Skeletal muscle tissue (tissue), 4 donors: ENCODE results near the gene ZNF330. TPM values are rescaled to one million over a fixed set of nuclear protein-coding genes. Genes with fewer than 3 reads are reported as not detected.
A peak's percentile ranks its signal among the peaks of the same experiment; 100 is the strongest.
"Not testable (repeated sequence)": the region's sequence is repeated elsewhere in the genome, so short reads cannot be mapped to it uniquely, and the experiment has no call there.

ENCODE experiments used
- H3K27ac ChIP-seq: one replicate; pipeline ENCODE4 v1.7.0; 2013; ENCODE audit warnings: mild to moderate bottlenecking, low read depth, low read length, inconsistent platforms
- H3K27me3 ChIP-seq, 3 donors: one replicate each; pipeline ENCODE4 v1.7.0; 2013; ENCODE audit warnings: low read length in 3 of 3; ENCODE audit not compliant: control insufficient read depth in 3 of 3, insufficient read depth in 3 of 3
- H3K36me3 ChIP-seq, 3 donors: one replicate each; pipeline ENCODE4 v1.7.0; 2013; ENCODE audit warnings: low read length in 3 of 3; ENCODE audit not compliant: control insufficient read depth in 3 of 3, insufficient read depth in 3 of 3
- H3K4me1 ChIP-seq, 3 donors: one replicate each; pipeline ENCODE4 v1.7.0; 2013; ENCODE audit warnings: low read length in 3 of 3, mild to moderate bottlenecking in 3 of 3; ENCODE audit not compliant: control insufficient read depth in 3 of 3, insufficient read depth in 3 of 3
- H3K4me3 ChIP-seq, 3 donors: one replicate each; pipeline ENCODE4 v1.7.0; 2013; ENCODE audit warnings: low read length in 3 of 3
- H3K9ac ChIP-seq, 3 donors: one replicate each; pipeline ENCODE4 v1.7.0; 2013; ENCODE audit warnings: low read length in 3 of 3, mild to moderate bottlenecking in 3 of 3, moderate library complexity in 2 of 3, low read depth in 1 of 3
- H3K9me3 ChIP-seq, 3 donors: one replicate each; pipeline ENCODE4 v1.7.0; 2013; ENCODE audit warnings: low read length in 3 of 3; ENCODE audit not compliant: control insufficient read depth in 3 of 3
- total RNA-seq: library from RNA; depleted of rRNA; stranded (reverse); fragments of >200 nt; gene quantifications from one replicate; pipeline ENCODE4 v1.2.3, GENCODE V29; 2014
- donor health status: Osteomylitis.

The ZNF330 gene
- total RNA-seq: 22.4 TPM

DNA sequence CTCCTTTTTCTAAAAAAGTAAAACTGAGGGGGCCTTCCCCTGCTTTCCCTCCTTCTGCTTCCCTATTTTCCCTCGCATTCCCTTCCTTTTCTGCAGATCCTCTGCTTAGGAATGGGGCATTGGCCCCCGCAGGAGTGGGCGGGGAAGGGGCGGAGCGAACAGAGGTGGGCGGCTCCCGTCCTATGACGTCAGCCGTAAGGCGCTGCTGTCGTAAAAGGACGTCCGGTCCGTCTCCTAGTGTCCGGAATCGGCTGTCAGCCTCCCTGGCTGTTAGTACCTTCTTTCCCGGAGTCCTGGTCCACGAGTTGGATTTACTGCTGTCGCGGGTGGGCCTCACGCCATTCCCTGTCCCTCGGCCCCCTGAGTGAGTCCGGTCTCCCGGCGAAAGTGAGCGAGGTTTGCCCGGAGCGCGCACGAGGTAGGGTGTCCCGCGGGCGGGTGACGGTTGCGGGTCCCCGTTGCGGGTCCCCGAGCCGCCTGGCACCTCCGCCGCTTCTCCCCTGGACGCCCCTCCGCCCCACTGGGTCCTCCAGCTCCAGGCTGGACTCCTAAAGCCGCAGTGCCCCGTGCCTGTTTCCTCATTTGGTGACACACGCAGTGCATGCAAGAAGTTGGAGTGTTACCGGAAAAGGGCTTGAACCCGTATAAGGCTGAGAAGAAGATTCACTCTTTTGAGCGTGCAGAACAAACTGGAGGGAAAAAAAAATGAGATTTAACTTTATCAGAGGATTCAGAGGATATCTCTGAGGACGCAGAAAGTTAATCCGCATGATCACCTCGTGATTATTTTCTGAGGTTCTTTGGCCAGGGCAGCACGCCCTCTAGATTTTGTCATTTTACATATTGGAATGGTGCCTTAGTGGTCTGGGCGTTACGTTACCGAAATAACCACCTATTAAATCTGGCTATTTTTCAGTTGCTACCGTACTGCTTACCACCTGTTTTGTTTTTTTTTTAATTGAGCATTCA lies at the start of gene ZNF330:
ZNF330 (plus strand) TSS at position 205 of the 969 bp plus-strand sequence. CDS start 1,477 bp downstream, outside the sequence.
- H3K27ac ChIP-seq: peak within 1 kb of the TSS; percentile 98
- H3K9ac ChIP-seq: peak within 1 kb of the TSS; percentile 92 to 98 (median 98)
- peak within 1 kb of the TSS; percentile 92 to 99 (median 93) for H3K4me3 ChIP-seq
- peaks cover 4 to 14% (median 13%) of the 10 kb centered on the region in 3 donors for H3K4me1 ChIP-seq
- no peaks in the 10 kb centered on the region for H3K27me3 ChIP-seq
- H3K36me3 ChIP-seq: peaks cover 0 to 4% (median 4%) of the 10 kb centered on the region in 3 donors
- H3K9me3 ChIP-seq: no peaks in the 10 kb centered on the region

DNA sequence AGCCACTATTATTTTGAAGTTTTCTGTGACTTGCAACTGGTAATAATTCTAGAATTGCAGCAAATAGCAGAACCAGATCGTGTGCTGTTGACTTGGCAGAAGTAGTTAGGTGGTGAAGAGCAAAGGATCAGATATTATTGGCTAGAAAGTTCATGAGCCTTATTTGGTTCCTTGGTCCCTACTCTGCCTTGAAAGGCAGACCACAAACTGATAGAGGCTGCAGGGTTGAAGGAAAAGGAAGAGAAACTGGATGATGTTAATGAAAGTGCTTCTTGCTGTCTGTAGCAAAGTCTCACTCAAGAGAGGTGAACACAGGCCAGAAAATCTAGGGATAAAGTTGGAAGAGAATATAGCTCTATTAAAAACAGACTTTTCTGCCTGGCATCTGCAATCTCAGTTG lies 46.2 kb upstream of the ZNF330 start:
- Histone ChIP-seq H3K4me1 (no peaks in the 10 kb centered on the region), H3K4me3 (no peak overlapping the region), H3K9me3 (no peaks in the 10 kb centered on the region), H3K27ac (no peak overlapping the region), H3K36me3 (no peaks in the 10 kb centered on the region), H3K27me3 (no peaks in the 10 kb centered on the region), H3K9ac (no peak overlapping the region)

DNA sequence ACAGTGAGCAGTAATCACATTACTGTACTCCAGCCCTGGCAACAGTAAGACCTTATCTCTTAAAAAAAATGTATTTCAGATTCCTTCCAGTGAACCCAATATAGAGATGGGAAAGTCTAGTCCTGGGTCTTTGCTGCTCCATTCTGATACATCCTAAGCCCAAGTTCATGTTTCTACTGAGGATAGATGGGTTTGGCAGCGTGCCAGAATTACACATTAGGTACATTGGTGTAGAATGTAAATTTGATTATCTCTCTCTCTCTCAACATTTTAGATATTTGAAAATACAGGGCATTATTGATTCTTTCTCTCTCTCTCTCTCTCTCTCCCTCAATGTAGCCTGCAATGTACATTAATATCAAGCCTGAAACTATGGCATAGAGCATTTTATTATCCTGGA lies 43.5 kb upstream of the ZNF330 start:
- H3K4me3 ChIP-seq: no peak overlapping the region

DNA sequence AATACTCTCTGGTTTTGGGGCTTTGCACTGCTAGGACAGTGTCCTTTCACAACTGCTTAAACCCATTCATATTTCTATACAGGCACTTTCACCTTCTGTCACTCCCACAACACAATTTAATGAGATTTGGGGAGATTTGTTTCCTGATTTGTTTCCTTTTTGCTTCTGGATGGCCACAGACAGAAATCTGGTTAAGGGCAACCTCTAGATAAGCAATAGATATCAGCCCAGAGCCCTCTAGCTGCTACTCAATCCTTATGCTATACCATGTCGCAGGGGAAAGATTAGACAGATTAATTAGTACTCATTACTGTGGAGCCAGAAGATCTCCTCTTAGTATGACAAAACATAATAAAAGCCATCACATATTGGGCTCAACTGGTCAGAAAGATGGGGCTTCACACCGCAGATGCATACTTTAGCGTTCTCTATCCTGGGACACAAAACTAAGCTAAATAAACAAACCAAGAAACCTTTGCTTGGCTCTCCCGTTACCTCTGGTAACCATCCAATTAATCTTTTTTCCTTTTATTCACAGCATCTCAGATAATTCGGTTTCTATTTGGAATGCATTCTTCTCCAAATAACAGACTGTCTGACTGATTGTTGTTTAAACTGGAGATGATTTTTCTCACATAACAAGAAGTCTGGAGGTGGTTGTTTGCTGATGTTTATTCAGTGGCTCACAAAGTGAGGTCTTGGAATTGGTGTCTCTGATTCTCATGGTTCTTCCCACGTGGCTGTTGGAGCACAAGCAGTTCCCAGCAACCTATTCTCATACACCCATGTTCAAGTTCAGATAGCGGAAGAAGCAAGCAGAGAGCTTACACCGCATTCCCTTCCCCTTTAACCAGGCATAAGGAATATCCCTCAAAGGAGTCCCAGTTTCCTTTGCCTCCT lies 41.0 kb upstream of the ZNF330 start:
- Histone ChIP-seq H3K27ac (no peak overlapping the region), H3K4me3 (no peak overlapping the region), H3K27me3 (peaks cover 0 to 2% (median 0%) of the 10 kb centered on the region in 3 donors), H3K4me1 (no peaks in the 10 kb centered on the region), H3K9me3 (no peaks in the 10 kb centered on the region), H3K9ac (no peak overlapping the region), H3K36me3 (no peaks in the 10 kb centered on the region)

More for the DNA sequence above, 43.5 kb upstream of the ZNF330 start:
- H3K9ac ChIP-seq: no peak overlapping the region
- H3K9me3 ChIP-seq: no peaks in the 10 kb centered on the region
- H3K4me1 ChIP-seq: no peaks in the 10 kb centered on the region
- no peak overlapping the region for H3K27ac ChIP-seq
- no peaks in the 10 kb centered on the region for H3K36me3 ChIP-seq
- H3K27me3 ChIP-seq: peaks cover 0 to 2% (median 0%) of the 10 kb centered on the region in 3 donors

DNA sequence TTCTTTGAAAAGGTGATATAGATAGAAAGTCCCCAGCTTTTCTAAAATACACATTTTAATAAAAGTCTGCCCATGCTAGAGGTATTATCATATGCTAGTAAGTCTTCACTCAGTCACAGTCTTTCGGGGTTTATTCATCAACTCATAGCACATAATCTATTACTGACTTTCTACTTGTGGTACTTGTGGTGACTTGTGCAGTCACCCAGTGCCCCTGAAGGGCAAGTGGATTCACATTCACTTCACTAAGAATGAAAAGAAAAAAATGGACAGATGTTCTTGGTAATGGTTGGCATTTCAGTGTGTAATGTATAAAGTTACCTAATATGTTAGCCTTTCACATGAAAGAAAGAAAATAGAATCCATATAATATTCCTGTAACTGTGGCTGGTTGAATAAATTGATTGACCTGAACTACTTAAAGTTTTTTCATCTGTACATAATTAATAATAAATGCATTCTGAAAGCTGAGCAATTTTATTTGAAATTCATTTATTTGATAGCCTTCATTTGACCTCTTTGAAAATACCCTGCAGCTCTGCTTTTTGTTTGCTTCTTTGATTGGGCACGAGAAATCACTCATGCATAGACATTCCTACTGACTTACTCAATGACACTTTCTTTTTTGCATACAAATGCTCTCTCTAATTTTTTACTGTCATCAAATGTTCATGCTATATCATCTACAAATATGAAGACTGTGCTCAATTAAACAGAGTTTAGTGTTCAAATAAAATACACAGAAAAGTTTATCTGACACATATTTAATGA lies 39.5 kb upstream of the ZNF330 start:
- Histone ChIP-seq H3K9me3 (no peaks in the 10 kb centered on the region), H3K36me3 (no peaks in the 10 kb centered on the region), H3K4me3 (no peak overlapping the region), H3K9ac (no peak overlapping the region), H3K4me1 (no peaks in the 10 kb centered on the region), H3K27ac (no peak overlapping the region), H3K27me3 (peaks cover 0 to 2% (median 0%) of the 10 kb centered on the region in 3 donors)

DNA sequence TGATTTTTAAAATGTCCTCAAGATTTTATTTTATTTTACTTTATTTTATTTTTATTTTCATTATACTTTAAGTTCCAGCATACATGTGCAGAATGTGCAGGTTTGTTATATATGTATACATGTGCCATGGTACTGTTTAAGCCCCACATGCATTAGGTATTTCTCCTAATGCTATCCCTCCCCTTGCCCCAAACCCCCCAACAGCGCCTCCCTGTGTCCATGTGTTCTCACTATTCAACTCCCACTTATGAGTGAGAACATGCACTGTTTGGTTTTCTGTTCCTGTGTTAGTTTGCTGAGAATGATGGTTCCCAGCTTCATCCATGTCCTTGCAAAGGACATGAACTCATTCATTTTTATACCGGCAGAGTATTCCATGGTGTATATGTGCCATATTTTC lies 37.2 kb upstream of the ZNF330 start:
- H3K9me3 ChIP-seq, H3K27ac ChIP-seq, H3K9ac ChIP-seq, H3K4me3 ChIP-seq, H3K27me3 ChIP-seq, H3K36me3 ChIP-seq, H3K4me1 ChIP-seq: not testable (repeated sequence)

DNA sequence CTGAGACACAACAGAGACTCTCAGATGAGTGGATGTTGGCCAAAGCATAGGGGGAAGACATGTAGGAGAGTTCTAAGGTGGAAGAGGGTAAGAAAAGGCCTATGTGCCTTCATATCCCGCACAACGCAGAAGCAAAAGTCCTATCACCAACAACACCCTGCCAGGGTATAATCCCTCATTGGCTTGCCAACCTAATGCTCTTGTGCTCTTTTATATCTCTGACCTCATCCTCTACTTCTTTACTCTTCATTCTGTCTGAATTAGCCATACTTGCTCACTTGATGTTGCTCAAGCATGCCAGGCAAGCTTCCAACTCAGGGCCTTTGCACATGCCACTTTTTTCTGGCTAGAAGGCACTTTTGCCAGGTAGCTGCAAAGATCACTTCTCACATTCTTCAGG lies 28.1 kb upstream of the ZNF330 start:
- no peaks in the 10 kb centered on the region for H3K27me3 ChIP-seq
- H3K27ac ChIP-seq: no peak overlapping the region
- H3K9me3 ChIP-seq: no peaks in the 10 kb centered on the region
- H3K36me3 ChIP-seq: no peaks in the 10 kb centered on the region
- H3K4me1 ChIP-seq: peaks cover 12 to 20% (median 14%) of the 10 kb centered on the region in 3 donors
- H3K9ac ChIP-seq: no peak overlapping the region
- no peak overlapping the region for H3K4me3 ChIP-seq

DNA sequence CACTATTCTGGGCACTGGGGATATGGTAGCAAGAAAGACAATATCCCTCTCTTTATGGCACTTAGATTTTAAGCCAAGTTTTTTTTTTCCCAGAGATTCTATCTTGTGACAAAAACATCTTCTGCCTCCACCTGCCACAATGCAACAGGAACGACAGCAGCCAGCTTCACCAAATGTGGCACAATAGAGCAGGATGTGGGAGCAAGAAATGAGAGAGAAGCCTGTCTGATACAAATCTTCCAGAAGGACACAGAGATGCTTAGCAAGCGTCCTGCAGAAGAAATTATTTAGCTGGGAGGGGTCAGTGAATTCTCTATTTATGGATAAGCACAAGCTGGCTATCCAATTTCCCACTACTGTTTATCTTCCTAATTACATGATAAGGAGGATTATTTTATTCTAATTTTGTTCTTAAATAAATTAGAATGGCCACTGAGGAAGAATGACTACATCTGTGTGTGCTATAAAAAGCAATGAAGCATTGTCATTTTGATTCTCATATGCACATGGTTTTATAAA lies 27.1 kb upstream of the ZNF330 start:
- Histone ChIP-seq H3K9ac (no peak overlapping the region), H3K27me3 (no peaks in the 10 kb centered on the region), H3K27ac (no peak overlapping the region), H3K4me3 (no peak overlapping the region), H3K4me1 (peaks cover 12 to 20% (median 14%) of the 10 kb centered on the region in 3 donors), H3K36me3 (no peaks in the 10 kb centered on the region), H3K9me3 (no peaks in the 10 kb centered on the region)

DNA sequence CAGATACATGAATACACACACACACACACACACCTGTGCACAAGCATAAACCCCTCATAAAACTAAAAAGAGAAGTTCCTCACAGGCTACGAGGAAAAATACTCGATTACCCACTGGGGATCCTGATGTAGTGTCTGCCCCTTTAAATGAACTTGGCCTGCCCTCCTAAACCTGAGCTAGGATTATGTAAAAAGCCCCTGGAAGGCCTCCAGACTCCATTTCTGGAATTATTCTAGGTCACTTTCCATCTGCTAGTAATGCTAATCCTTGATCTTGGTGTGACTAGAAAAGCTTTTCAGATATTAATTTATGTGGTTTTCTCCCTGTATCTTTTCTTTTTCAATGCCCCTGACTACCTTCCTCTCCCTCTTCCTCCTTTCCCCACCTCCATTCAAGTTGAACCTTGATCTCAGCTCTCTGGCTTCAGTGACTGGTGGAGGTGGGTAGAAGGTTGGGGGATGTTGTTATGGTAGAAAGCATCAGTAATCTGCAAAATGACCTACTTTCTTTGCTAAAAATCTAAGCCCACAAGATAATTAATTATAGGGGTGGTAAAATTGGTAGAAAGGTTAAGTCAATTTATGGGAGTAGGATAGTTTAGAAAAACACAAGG lies 25.5 kb upstream of the ZNF330 start:
- Histone ChIP-seq H3K27ac (no peak overlapping the region), H3K4me3 (no peak overlapping the region), H3K4me1 (peaks cover 12 to 20% (median 14%) of the 10 kb centered on the region in 3 donors)

More for the DNA sequence above, 25.5 kb upstream of the ZNF330 start:
- Histone ChIP-seq H3K36me3 (no peaks in the 10 kb centered on the region), H3K9me3 (no peaks in the 10 kb centered on the region), H3K9ac (no peak overlapping the region), H3K27me3 (no peaks in the 10 kb centered on the region)
